H1 (cell line): ENCODE results near the gene MAST2. TPM values are rescaled to one million over a fixed set of nuclear protein-coding genes. Genes with fewer than 3 reads are reported as not detected.

Experiments used
- CTCF ChIA-PET: fragments of 300-600 bp; sonication (Branson Sonifier 250); formaldehyde crosslinking; loops from one replicate; lab custom pipeline; 2021; ENCODE audit not compliant: partially characterized antibody; lab: Charles Lee
- POLR2A ChIA-PET: fragments of 300-600 bp; sonication (Branson Sonifier 250); formaldehyde crosslinking; loops from one replicate; lab custom pipeline; 2021; ENCODE audit warnings: inconsistent platforms; ENCODE audit not compliant: partially characterized antibody; lab: Charles Lee
- DNase-seq, 2 experiments: peaks; one replicate each; pipeline versions ENCODE4 v3.0.0 to v3.0.0-alpha.2; 2010 to 2022; ENCODE audit warnings: low spot score in 2 of 2, low read depth in 1 of 2, mixed read lengths in 1 of 2
- FAIRE-seq: peaks from 2 replicates; lab custom pipeline; 2011; peaks lifted over from hg19 to GRCh38; lab: Jason Lieb, UNC
- H2AFZ ChIP-seq: 2 replicates; pipeline ENCODE4 v1.8.1; 2012; ENCODE audit warnings: low read length, inconsistent platforms
- H2AK5ac ChIP-seq: 2 replicates; pipeline ENCODE4 v1.6.1; 2013; ENCODE audit warnings: low read depth, low read length
- H2BK120ac ChIP-seq: replicated peaks from 2 replicates; pipeline ENCODE3; 2013; ENCODE audit warnings: low read depth, low read length, inconsistent platforms
- H2BK12ac ChIP-seq: 2 replicates; pipeline ENCODE4 v1.6.1; 2013; ENCODE audit warnings: low read depth, low read length
- H2BK15ac ChIP-seq: 2 replicates; pipeline ENCODE4 v1.6.1; 2013; ENCODE audit warnings: low read length
- H2BK20ac ChIP-seq: 2 replicates; pipeline ENCODE4 v1.6.1; 2013; ENCODE audit warnings: low read length
- H2BK5ac ChIP-seq: 2 replicates; pipeline ENCODE4 v1.6.1; 2013; ENCODE audit warnings: low read depth, low read length
- H3K14ac ChIP-seq: 2 replicates; pipeline ENCODE4 v1.6.1; 2013; ENCODE audit warnings: inconsistent platforms; ENCODE audit not compliant: insufficient read length
- H3K18ac ChIP-seq: 2 replicates; pipeline ENCODE4 v1.6.1; 2013; ENCODE audit warnings: low read length; ENCODE audit errors: extremely low read depth
- H3K23ac ChIP-seq: 2 replicates; pipeline ENCODE4 v1.6.1; 2013; ENCODE audit warnings: inconsistent platforms; ENCODE audit not compliant: insufficient read length
- H3K23me2 ChIP-seq: 2 replicates; pipeline ENCODE4 v1.6.1; 2013; ENCODE audit warnings: low read depth, low read length
- H3K27ac ChIP-seq: 2 replicates; pipeline ENCODE4 v1.6.1; 2011; ENCODE audit warnings: low read depth, low read length, inconsistent platforms
- H3K27me3 ChIP-seq, 4 experiments: replicated peaks in 1 of 4; 1 replicate in 1 of 4; 2 replicates in 3 of 4; pipeline versions ENCODE4 v1.6.1 to v1.8.1; 2011 to 2013; ENCODE audit warnings: low read length in 3 of 4, mild to moderate bottlenecking in 3 of 4, inconsistent platforms in 2 of 4, mixed read lengths in 2 of 4, moderate library complexity in 1 of 4; ENCODE audit not compliant: control insufficient read depth in 3 of 4, insufficient read depth in 3 of 4; ENCODE audit errors: extremely low read depth in 1 of 4
- H3K36me3 ChIP-seq, 4 experiments: 2 replicates each; pipeline versions ENCODE4 v1.6.1 to v1.8.1; 2011 to 2013; ENCODE audit warnings: mild to moderate bottlenecking in 4 of 4, low read length in 3 of 4, moderate library complexity in 2 of 4, control low read depth in 1 of 4, inconsistent platforms in 1 of 4; ENCODE audit not compliant: insufficient read depth in 4 of 4, control insufficient read depth in 2 of 4
- H3K4ac ChIP-seq: replicated peaks from 2 replicates; pipeline ENCODE3; 2013; ENCODE audit warnings: low read length, low read depth, mixed read lengths, inconsistent platforms; ENCODE audit not compliant: insufficient read length
- H3K4me1 ChIP-seq, 4 experiments: replicated peaks in 1 of 4; 1 replicate in 1 of 4; 2 replicates in 3 of 4; pipeline versions ENCODE4 v1.6.1 to v1.8.1; 2011 to 2013; ENCODE audit warnings: low read length in 3 of 4, inconsistent platforms in 2 of 4, mixed read lengths in 1 of 4; ENCODE audit not compliant: insufficient read depth in 4 of 4, control insufficient read depth in 3 of 4
- H3K4me2 ChIP-seq, 2 experiments: 2 replicates each; pipeline versions ENCODE4 v1.6.1 to v1.8.1; 2011 to 2013; ENCODE audit warnings: low read depth in 2 of 2, low read length in 2 of 2, control low read depth in 1 of 2, inconsistent platforms in 1 of 2, mild to moderate bottlenecking in 1 of 2; ENCODE audit not compliant: insufficient read depth in 1 of 2
- H3K4me3 ChIP-seq, 4 experiments: fragments of 200-600, 300-600 bp in 1 of 4; sonication (generic), shearing (Covaris generic), sonication (Bioruptor Twin) in 1 of 4; 2 replicates each; pipeline versions ENCODE4 v1.5.1 to v1.8.1; 2011 to 2016; ENCODE audit warnings: low read length in 4 of 4, low read depth in 3 of 4, control low read depth in 2 of 4, inconsistent platforms in 2 of 4, mild to moderate bottlenecking in 2 of 4, mixed read lengths in 1 of 4, moderate library complexity in 1 of 4; ENCODE audit not compliant: insufficient read depth in 2 of 4; ENCODE audit errors: extremely low read depth in 1 of 4
- H3K56ac ChIP-seq: replicated peaks from 2 replicates; pipeline ENCODE3; 2013; ENCODE audit warnings: low read depth, mild to moderate bottlenecking, mixed read lengths, low read length, inconsistent platforms; ENCODE audit not compliant: insufficient read length
- H3K79me1 ChIP-seq: 2 replicates; pipeline ENCODE4 v1.6.1; 2013; ENCODE audit warnings: low read depth, low read length, control low read depth
- H3K79me2 ChIP-seq, 2 experiments: 2 replicates each; pipeline versions ENCODE4 v1.6.1 to v1.8.1; 2012 to 2013; ENCODE audit warnings: low read length in 2 of 2, mild to moderate bottlenecking in 2 of 2, inconsistent platforms in 1 of 2; ENCODE audit not compliant: insufficient read depth in 2 of 2, control insufficient read depth in 1 of 2
- H3K9ac ChIP-seq, 4 experiments: replicated peaks in 1 of 4; 1 replicate in 1 of 4; 2 replicates in 3 of 4; pipeline versions ENCODE4 v1.6.1 to v1.8.1; 2011 to 2013; ENCODE audit warnings: low read depth in 3 of 4, low read length in 3 of 4, control low read depth in 2 of 4, mild to moderate bottlenecking in 2 of 4, moderate library complexity in 2 of 4, inconsistent platforms in 1 of 4; ENCODE audit errors: extremely low read depth in 1 of 4
- H3K9me3 ChIP-seq, 2 experiments: 2 replicates each; pipeline versions ENCODE4 v1.6.1 to v1.8.1; 2012 to 2013; ENCODE audit warnings: mild to moderate bottlenecking in 2 of 2, moderate library complexity in 2 of 2, control low read depth in 1 of 2, inconsistent platforms in 1 of 2, low read depth in 1 of 2, low read length in 1 of 2, mixed read lengths in 1 of 2; ENCODE audit not compliant: insufficient read depth in 2 of 2
- H4K20me1 ChIP-seq, 2 experiments: replicated peaks in 1 of 2; 2 replicates each; pipeline versions ENCODE3 to v1.8.1; 2011 to 2013; ENCODE audit warnings: inconsistent platforms in 2 of 2, low read length in 2 of 2, mild to moderate bottlenecking in 1 of 2; ENCODE audit not compliant: insufficient read depth in 2 of 2, control insufficient read depth in 1 of 2
- H4K5ac ChIP-seq: 2 replicates; pipeline ENCODE4 v1.6.1; 2013; ENCODE audit warnings: low read length, low read depth, mixed read lengths, inconsistent platforms; ENCODE audit not compliant: insufficient read length
- H4K8ac ChIP-seq: 2 replicates; pipeline ENCODE4 v1.8.0; 2013; ENCODE audit warnings: mild to moderate bottlenecking, moderate library complexity, low read length, inconsistent platforms; ENCODE audit not compliant: insufficient read depth; ENCODE audit errors: extremely low read depth
- H4K91ac ChIP-seq: replicated peaks from 2 replicates; pipeline ENCODE3; 2013; ENCODE audit warnings: low read length, mixed read lengths, inconsistent platforms; ENCODE audit not compliant: insufficient read length
- BCL11A ChIP-seq, 2 experiments: IDR thresholded peaks; one replicate each; pipeline ENCODE4 v1.6.1; 2011; ENCODE audit warnings: low read depth in 2 of 2, low read length in 2 of 2, mild to moderate bottlenecking in 2 of 2
- CEBPB ChIP-seq: IDR thresholded peaks from 2 replicates; pipeline ENCODE4 v1.6.1; 2012; ENCODE audit warnings: low read depth, low read length
- EP300 ChIP-seq, 2 experiments: IDR thresholded peaks; 1 replicate in 1 of 2; 2 replicates in 1 of 2; pipeline ENCODE4 v1.6.1; 2011 to 2012; ENCODE audit warnings: low read depth in 2 of 2, low read length in 2 of 2, mild to moderate bottlenecking in 2 of 2, borderline replicate concordance in 1 of 2, inconsistent platforms in 1 of 2, moderate library complexity in 1 of 2
- GABPA ChIP-seq: IDR thresholded peaks from 2 replicates; pipeline ENCODE4 v1.6.1; 2011; ENCODE audit warnings: mild to moderate bottlenecking, low read length, moderate library complexity, borderline replicate concordance; ENCODE audit not compliant: insufficient read depth
- HDAC2 ChIP-seq, 2 experiments: fragments of 300-600 bp in 1 of 2; sonication (generic) in 1 of 2; IDR thresholded peaks; 2 replicates each; pipeline ENCODE4 v1.6.1; 2011 to 2012; ENCODE audit warnings: low read depth in 2 of 2, low read length in 2 of 2, mild to moderate bottlenecking in 2 of 2, moderate library complexity in 2 of 2, borderline replicate concordance in 1 of 2, inconsistent platforms in 1 of 2
- POLR2AphosphoS5 ChIP-seq: IDR thresholded peaks from 2 replicates; pipeline ENCODE4 v1.6.1; 2011; ENCODE audit warnings: low read depth, low read length
- RNF2 ChIP-seq: fragments of 200-900, 300-1000 bp; sonication (generic); IDR thresholded peaks from 2 replicates; pipeline ENCODE4 v1.7.1; 2016; ENCODE audit warnings: borderline replicate concordance, low read depth, mild to moderate bottlenecking, antibody characterized with exemption, low read length; ENCODE audit not compliant: poor library complexity, severe bottlenecking; ENCODE audit errors: missing control alignments
- WGBS, 2 experiments: shearing (Covaris generic) in 1 of 2; methylation state at CpG; one replicate each; pipeline versions ENCODE4 v1.1.6 to v1.1.7; 2013 to 2015; ENCODE audit warnings: low lambda C conversion rate in 2 of 2, mixed read lengths in 2 of 2, inconsistent platforms in 1 of 2, low coverage in 1 of 2, missing lambda C conversion rate in 1 of 2; ENCODE audit not compliant: insufficient replicate concordance in 2 of 2, insufficient coverage in 1 of 2, insufficient read length in 1 of 2; ENCODE audit errors: extremely low coverage in 1 of 2, missing lambda C conversion rate in 1 of 2; 5-methylcytosine and 5-hydroxymethylcytosine counted together
- polyA plus RNA-seq, 7 experiments: library from polyadenylated mRNA; depleted of rRNA in 3 of 7; stranded (reverse) in 5 of 7; unstranded in 2 of 7; fragments of >200 nt in 5 of 7; fragments of 200-250 nt in 2 of 7; gene quantifications; 1 replicate in 5 of 7; 2 replicates in 1 of 7; 4 replicates in 1 of 7; pipeline versions ENCODE4 v1.2.1 to v1.2.3, GENCODE V29; 2011 to 2013; ENCODE audit warnings: missing spikeins in 2 of 7, mixed read lengths in 2 of 7
- total RNA-seq: library from RNA; stranded (reverse); fragmentation: NEBNext Ultra II Directional; extraction: Animal tissue kit (Norgen Biotek cat#: 25700); gene quantifications from 2 replicates; pipeline ENCODE4 v1.2.1, GENCODE V29; 2021

MAST2 gene
- total and polyA plus RNA-seq, 2 of the 8 experiments (the other 6 are each of a cell fraction or from before 2014, with no cell fraction given) = 20.5 to 35.4 TPM

DNA sequence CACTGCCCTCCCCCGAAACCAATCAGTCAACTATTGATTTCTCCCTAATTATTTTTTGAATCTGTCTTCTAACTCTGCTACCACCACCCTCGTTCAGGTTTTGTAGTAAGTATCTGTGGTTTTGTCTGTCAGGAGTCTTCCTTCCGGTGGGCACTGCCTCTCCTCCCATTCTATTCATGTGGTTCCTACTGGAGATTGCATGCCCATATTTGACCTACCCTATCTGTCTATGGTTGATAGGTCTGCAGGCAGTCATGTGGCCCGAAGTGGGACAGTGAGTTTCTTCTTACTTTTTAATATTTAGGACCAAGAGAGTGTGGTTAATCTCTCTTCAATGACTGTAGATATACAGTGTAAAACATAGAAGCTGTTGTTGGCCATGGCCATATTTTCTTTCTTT, 17.8 kb upstream of the MAST2 start:
- Histone ChIP-seq H2BK5ac (no peak overlapping the region), H3K36me3 (no peaks in the 10 kb centered on the region), H3K23ac (no peak overlapping the region), H3K4me1 (no peaks in the 10 kb centered on the region), H3K4me2 (no peak overlapping the region), H2AK5ac (no peak overlapping the region), H2BK20ac (no peak overlapping the region), H4K8ac (no peak overlapping the region), H4K91ac (no peak overlapping the region), H2BK120ac (no peak overlapping the region), H3K79me1 (no peaks in the 10 kb centered on the region), H3K14ac (no peak overlapping the region), H3K9me3 (no peaks in the 10 kb centered on the region), H3K23me2 (no peaks in the 10 kb centered on the region), H2BK12ac (no peak overlapping the region), H3K4ac (no peak overlapping the region), H3K4me3 (no peak overlapping the region), H2BK15ac (no peak overlapping the region), H3K79me2 (no peaks in the 10 kb centered on the region), H3K18ac (no peak overlapping the region), H4K20me1 (no peaks in the 10 kb centered on the region), H2AFZ (no peak overlapping the region), H3K56ac (no peak overlapping the region), H3K9ac (no peak overlapping the region), H4K5ac (no peak overlapping the region), H3K27ac (no peak overlapping the region), H3K27me3 (no peaks in the 10 kb centered on the region)
- POLR2A ChIA-PET = no interaction called here
- DNase-seq = no peak
- CTCF ChIA-PET = interaction anchor here (0.6 kb wide), 1 partner anchor 1928 kb away, joined by 4 read pairs; no protein-coding TSS in a partner anchor
- 82% methylated on average over 4 of the region's 4 CpGs; no CpG with 5 or more reads in 1 of the 2 experiments for WGBS, 2 experiments
- no peak for FAIRE-seq
- TF ChIP-seq CEBPB (no peak), HDAC2 (IDR thresholded peaks at IDR 0.05; ENCODE audit: borderline replicate concordance in 1 of 2, low read depth in 2 of 2, low read length in 2 of 2) (no peak), BCL11A (IDR thresholded peaks at IDR 0.05; ENCODE audit: low read depth in 2 of 2, low read length in 2 of 2) (no peak), RNF2 (no peak), GABPA (no peak), EP300 (IDR thresholded peaks at IDR 0.05; ENCODE audit: borderline replicate concordance in 1 of 2, low read depth in 2 of 2, low read length in 2 of 2) (no peak), POLR2AphosphoS5 (no peak)
